Subcutaneous adipose tissue (tissue), 4 donors: Measurements from ENCODE around the gene ELOA. TPM values are rescaled to one million over a fixed set of nuclear protein-coding genes. Genes with fewer than 3 reads are reported as not detected.

Experiments
- CTCF ChIP-seq: fragments of 450-650 bp; IDR thresholded peaks from one replicate; pipeline ENCODE4 v1.5.1; 2016; ENCODE audit warnings: low read depth, mild to moderate bottlenecking, control low read depth, antibody characterized with exemption, moderate library complexity
- total RNA-seq, 4 donors: library from RNA; depleted of rRNA; stranded (reverse); fragments of >200 nt; gene quantifications; one replicate each; pipeline ENCODE4 v1.1.0, GENCODE V29; 2016

The ELOA gene
- total RNA-seq, 4 donors from 2014 or later, result 45.9 to 56.9 (median 55.6) TPM

GRCh38 chr1:23791516-23792047 is 48.3 kb downstream of the ELOA start:
- no peak for TF ChIP-seq CTCF

- no peak for TF ChIP-seq CTCF
These were observed 49.1 kb downstream of the ELOA start for GRCh38 chr1:23792151-23792945.

GRCh38 chr1:23793018-23793781 is 49.9 kb downstream of the ELOA start:
- no peak for TF ChIP-seq CTCF

GRCh38 chr1:23793861-23794731 is 50.8 kb downstream of the ELOA start:
- no peak for TF ChIP-seq CTCF

- no peak for TF ChIP-seq CTCF
These were observed 52.6 kb downstream of the ELOA start for GRCh38 chr1:23795676-23796465.

- TF ChIP-seq CTCF, result no peak
These were observed 53.4 kb downstream of the ELOA start for GRCh38 chr1:23796466-23797271.
